Measurements from ENCODE around the gene ATXN1.
"Not testable (repeated sequence)": the region's sequence is repeated elsewhere in the genome, so short reads cannot be mapped to it uniquely, and the experiment has no call there.

ATXN1 gene

DNA sequence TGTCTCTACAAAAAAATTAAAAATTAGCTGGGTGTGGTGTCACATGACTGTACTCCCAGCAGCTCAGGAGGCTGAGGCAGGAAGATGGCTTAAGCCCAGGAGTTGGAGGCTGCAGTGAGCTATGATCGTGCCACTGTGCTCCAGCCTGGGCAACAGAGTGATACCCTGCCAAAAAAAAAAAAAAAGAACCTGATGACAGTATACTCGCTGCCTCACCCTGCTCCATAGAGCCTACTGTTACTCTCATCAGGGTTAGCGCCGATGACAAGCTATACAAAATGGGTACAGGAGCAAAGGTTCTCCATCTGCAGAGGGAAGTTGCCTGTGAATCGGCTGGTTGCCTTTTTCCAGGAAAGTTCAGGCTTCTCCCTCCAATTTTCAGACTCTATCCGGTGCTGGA is 469.5 kb downstream of the ATXN1 start:
- DNase-seq, result no peak

DNA sequence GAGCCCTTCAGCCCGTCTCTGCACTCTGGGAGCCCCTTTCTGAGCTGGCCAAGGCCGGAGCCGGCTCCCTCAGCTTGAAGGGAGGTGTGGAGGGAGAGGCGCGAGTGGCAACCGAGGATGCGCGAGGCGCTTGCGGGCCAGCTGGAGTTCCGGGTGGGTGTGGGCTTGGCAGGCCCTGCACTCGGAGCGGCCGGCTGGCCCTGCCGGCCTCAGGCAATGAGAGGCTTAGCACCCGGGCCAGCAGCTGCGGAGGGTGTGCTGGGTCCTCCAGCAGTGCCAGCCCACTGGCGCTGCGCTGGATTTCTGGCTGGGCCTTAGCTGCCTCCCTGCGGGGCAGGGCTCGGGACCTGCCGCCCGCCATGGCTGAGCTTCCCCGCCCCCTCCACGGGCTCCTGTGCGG is 473.1 kb downstream of the ATXN1 start:
- DNase-seq, result no peak

DNA sequence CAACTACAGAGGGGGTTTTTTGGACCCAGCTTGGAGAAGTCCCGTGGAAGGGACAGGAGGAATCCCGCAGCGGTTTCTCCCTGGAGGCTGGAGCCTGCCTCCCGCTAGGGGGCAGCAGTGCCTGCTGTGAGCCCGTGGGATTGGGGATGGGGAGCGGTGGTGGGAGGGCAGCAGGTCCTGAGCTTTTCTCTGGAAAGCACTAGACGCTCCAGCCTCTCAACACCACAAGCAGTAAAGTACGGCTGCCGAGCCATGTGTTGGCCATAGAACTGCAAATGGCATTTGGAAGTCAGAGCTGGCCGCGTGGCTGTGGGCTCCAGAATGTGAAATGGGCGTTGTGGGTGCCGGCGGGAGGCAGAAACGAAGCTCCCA is 475.1 kb downstream of the ATXN1 start:
- no peak for DNase-seq

DNA sequence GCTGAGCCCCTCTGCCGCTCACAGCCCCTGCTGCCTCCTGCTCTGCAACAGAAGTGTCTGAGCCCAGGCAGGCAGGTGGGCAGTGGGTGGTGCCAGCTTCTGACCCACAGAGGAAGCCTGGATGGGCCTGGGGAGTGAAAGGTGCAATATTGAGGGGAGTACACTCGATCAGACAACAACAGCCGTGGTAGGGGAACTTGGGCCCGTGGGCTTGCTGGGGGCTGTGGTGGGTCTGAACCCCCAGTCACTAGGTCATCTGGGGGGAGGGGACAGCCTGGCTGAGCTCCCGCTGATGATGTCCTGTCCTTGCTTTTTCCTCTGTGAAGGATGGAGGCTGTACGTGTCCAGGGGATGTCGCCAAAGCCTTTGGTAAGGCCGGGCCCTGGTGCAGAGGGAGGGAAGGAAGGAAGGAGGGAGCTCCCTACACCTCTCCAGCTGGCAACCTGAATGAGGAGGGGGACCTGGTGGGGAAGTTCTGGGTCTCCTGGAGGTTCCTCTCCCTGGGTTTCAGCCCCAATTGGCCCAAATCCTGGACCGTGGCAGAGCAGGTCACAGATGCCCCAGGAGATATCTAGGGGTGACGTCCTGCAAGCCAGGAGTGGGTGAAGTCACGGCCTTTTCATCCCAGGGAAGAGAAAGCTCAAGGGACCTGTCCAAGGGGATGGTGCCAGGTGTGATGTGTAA is 475.7 kb downstream of the ATXN1 start:
- no peak for DNase-seq

DNA sequence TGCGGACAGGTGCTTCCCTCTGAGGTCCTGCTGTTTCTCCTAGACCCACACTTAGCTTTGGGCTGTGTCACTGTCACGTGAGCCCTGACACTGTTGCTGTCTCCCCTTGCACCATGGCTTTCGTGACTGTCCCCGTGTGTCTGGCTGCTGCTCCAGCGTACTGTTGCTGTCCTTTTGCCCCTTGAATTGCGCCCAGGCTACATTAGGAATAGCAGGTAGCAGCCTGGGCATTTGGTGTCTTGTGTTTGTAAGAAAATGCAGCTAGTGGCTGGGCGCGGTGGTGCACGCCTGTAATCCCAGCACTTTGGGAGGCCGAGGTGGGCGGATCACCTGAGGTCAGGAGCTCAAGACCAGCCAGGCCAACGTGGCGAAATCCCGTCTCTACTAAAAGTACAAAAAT is 476.8 kb downstream of the ATXN1 start:
- DNase-seq, result no peak

DNA sequence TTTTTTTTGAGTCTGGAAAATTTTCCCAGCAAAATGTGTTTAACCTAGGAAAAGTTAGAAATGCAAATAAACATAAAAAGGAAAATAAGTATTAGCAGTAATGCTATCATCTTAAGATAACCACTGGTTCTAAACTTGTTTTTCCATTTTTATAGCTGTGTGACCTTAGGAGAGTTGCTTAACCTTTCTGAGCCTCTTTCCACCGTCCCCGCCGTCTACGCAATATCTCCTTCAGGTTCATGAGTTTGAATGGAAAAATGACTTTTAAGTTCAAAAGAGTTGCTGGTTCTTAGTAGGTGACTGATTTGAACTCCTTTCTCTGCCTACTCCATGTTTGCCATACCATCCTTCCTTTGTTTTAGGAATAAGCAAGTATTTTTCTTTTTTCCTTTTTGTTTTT is 478.9 kb downstream of the ATXN1 start:
- DNase-seq, result no peak

DNA sequence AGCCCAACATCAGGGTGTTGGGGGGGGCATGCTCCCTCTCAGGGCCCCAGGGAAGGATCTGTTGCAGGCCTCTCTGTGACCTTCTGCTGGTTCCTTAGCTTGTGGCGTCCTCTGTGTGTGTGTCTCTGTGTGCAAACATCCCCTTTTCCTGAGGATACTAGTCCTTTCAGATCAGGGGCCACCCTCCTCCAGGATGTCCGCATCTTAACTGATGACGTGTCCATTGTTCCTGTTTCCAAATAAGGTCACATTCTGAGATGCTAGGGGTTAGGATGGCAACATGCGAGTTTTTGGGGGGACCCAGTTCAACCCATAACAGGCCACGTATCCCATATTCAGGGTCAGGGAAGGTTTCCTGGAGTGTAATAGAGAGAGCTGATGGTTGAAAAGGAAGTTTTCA is 482.0 kb downstream of the ATXN1 start:
- no peak for DNase-seq

DNA sequence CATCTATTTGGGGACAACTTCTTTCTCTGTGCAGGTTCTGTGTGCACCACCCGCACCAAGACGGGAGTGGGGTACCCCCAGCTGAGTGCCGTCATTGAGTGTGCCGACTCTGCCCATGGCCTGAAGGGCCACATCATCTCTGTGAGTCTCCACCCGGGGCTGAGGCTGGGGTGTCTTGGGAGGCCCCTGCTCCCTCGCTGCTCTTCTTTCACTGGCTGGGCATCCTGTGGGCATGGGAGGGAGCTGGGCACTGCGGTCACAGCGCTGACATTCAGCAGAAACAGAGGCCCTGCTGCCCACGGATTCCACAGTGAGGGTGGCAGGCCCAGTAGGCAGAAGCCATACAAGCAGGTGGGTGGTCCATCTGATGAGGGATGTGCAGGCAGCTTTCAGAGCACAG is 482.5 kb downstream of the ATXN1 start:
- DNase-seq, result no peak

DNA sequence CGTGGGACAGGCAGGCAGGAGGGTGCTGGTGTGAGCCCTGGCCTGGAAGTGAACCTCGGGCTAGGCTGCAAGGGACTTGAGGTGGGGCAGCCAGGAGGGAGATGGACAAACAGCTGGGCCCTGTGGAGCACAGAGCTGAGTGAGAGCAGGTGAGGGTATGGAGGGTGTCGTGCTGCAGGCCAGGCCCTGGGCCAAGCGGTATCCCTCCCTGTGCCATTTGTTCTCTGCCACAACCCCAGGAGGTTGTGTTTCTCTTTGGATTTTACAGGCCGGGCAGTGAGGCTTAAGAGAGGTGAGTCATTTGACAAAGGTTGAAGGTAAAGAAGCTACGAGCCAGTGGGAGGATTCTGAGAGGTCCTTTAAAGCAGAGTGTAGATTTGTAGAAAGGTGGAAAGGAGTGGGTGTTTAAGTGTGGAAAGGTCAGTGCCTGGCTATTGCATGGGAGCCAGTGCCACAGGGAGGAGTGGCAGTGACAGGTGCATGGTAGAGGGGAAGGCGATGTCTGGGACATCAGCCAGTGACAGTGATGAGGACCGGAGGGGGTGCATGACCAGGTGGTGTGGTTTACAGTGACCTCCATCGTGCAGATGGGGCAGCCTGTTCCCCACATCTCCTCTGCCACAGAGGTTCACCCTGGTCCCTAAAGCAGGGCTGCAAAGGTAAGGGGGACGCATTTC is 483.1 kb downstream of the ATXN1 start:
- DNase-seq, result no peak

DNA sequence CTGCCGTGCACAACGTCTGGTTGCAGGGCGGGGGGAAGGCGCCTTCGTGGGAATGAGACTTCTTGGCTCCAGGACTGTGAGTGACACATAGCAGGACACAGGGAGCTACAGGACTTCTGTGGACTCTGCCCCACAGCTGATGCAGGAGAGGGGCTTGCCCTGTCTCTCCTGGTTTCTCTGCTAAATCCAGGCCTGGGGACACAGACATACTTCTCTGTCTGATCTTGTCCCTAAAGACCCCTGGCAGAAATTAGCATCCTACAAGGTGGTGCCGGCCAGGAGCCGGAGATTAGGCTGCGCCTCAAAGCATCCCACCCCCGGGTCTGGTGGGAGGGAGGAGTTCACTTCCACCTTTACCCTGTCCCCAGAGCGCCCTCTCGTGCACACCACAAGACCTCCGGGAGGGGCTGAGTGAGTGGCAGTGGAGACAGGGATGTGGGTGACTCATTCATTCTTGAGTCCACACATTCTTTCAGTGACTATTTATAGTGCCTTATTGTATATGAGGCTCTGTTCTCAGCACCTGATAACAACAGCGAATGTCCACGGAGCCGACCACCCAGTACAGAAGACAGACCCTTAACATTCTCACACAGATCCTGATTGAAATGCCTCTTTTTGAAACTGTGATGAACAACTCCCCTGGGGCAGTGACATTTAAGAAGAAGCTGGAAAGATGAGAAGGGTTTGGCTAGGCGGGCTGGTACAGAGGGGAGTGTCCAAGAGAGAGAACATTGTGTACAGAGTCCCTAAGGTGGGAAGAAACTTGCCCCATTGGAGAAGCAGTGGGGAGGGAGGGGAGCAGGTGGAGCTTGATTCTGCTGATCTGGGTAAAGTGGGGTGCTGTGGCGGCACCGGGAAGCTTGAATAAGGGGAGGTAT is 483.9 kb downstream of the ATXN1 start:
- no peak for DNase-seq

DNA sequence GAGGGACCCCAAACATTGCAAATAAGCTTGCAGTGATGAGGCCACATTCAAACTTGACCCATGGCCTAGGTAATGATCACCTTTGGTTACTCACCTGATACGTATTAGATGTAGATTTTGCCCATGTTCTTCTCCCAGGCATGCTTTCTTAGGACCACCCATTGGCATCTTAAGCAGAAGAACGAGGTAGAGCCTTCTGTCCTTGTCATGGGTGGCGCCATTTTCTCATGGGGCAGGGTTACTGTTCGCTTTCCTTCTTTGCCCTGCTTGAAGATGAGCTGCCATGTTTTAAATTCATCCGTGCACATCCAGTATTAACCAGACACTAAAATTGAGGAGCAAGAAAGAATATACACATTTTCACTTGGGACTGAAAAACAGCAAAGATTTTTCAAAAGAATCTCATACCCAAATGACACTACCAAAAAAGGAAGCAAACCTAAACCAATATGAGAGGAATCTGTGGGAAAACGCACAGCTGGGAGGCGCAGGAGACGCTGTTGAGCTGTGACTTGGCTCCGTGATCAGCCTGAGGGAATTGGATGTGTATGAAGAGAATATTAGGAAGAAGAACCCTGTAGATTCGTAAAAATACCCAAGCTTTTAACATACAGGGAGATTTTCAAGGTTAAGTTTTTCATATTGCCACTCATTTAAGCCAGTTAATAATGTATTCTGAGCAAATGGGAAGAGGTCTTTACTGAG is 486.2 kb downstream of the ATXN1 start:
- DNase-seq, result no peak

DNA sequence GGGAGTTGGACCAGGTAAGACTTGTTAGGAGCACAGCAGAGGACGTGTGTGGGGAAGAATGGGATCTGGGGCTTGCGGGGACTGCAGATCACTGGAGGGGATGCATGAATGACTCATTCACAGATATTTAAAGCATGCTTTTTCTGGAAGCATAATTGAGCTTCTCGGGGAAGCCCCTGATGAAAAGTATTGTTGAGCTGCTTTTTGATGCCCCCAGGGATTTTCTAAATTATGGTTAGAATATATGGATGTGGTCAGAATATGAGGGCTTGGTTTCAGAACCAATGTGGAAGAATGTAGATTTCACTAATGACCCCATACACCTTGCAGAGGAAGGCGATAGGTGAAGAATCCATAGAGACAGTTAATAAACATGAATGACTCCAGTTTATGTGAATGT is 486.8 kb downstream of the ATXN1 start:
- no peak for DNase-seq

DNA sequence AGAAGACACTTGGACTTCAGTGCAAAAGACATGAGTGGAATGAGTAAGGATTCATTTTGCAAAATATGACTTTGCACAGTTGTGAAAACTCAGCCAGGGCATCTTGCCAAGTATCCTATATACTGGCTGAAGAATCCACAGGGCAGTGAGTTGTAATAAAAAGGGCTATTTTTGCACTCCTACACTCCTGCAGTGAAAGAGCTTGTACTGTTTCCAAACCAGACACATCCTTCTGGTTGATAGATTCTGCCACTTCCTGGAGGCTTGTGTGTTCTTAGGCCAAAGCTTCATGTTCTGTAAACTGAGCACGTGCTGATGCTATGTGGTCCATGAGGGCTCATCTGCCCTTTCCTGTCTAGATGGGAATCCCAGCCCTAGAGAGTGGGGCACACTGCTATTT is 488.0 kb downstream of the ATXN1 start:
- DNase-seq, result no peak

DNA sequence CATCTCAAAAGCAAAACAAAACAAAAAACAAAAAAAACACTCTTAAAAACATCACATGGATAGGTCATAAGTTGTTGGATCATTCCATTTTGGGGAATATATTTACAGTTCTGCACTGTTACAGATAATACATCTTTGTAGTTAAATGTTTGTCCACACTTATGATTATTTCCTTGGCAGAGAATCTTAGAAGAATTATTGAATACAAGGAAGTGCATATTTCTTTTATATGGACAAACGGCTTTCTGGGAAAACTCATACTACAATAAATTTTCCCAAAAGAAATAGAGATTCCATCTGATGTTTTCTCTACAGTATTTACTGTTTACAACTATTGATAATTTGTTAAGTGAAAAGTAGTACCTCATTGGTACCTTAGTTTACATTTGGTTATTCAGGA is 489.1 kb downstream of the ATXN1 start:
- DNase-seq, result no peak

DNA sequence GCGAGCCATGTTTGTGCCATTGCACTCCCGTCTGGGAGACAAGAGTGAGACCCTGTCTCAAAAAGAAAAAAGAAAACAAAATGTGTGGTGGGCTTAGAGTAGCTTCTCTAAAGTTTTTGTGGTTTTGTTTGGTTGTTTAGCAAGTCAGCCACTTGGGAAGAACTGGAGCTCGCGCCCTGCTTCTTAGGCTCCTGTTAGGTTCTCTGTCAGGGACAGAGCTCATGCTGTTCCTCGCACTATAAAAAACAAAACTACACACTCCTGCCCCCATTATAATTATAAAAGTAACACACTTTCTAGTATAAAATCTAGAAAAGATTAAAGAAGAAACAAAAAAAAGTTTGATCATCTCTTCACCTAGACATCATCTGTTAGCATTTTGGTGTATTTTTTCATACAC is 489.8 kb downstream of the ATXN1 start:
- DNase-seq, result no peak

DNA sequence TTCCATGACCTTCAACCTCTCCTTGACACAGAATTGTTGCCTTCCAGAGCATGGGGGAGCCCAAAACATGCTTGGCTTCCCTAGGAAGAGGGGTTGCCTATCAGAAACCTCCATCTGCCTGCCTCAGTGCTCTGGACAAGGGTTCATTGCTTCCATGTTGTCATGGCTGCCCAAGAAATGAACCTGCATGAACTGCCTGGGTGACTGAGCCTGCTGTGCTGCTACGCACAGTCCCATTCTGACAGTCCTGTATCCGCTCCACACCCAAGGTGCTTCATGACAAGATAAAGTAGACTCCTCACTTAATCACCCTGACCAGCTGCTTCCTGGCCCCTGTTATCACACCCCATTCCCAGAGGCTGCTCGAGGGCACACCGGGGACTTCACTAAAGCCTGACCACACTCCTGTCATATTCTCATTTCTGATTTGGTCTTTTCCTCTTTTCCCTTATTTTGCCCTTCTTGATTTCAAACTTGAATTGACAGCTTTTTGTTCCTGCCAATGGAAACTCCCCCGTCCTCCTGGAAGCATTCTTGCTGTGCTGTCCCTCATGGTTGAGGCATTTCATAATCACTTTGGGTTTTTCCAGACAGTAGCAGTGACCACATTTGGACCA is 491.0 kb downstream of the ATXN1 start:
- no peak for DNase-seq

DNA sequence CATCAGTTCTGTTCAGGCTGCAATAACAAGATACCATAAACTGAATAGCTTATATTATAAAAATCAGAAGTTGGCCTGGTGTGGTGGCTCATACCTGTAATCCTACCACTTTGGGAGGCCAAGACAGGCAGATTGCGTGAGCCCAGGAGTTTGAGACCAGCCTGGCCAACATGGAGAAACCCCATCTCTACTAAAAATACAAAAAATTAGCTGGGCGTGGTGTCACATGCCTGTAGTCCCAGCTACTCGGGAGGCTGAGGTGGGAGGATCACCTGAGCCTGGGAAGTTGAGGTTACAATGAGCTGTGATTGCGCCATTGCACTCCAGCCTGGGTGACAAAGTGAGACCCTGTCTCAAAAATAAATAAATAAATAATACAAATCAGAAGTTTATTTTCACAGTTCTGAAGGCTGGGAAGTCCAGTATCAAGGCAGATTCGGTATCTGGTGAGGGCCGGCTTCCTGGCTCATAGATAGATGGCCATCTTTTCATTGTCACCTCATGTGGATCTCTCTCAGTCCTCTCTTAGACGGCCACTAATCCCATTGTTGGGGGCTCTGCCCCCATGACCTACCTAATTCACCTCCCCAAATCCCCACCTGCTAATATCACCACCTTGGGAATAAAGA is 491.7 kb downstream of the ATXN1 start:
- not testable (repeated sequence) for DNase-seq

DNA sequence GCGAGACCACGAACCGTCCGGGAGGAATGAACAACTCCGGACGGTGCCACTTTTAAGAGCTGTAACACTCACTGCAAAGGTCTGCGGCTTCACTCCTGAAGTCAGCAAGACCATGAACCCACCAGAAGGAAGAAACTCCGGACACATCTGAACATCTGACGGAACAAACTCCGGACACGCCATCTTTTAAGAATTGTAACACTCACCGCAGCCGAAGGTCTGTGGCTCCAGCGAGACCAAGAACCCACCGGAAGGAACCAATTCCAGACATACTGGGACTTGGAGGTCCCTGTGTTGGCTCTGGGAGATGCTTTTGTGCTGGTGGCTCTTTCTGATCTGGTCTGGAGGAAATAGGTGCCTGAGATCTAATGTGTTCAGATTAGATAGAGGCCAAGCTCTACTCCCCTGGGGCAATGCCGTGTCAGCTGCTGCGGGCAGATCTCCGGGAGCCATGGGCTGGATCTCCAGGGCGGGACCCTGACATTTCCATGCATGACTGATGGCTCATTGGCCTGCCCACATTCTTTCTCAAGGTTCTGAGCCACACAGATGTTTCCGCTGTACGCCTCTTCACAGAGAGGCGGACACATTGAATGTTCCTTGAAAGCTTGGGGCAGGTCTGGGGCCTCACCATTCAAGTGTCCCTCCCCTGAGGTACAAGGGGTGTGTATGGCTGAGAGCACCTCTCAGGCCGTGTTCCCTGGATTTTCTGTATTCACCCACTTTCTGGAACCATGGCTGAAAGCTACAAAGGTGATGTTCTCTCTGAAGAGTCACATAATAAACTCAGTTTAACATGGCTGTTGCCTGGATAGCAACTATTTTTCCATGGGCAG is 493.6 kb downstream of the ATXN1 start:
- DNase-seq, result no peak

DNA sequence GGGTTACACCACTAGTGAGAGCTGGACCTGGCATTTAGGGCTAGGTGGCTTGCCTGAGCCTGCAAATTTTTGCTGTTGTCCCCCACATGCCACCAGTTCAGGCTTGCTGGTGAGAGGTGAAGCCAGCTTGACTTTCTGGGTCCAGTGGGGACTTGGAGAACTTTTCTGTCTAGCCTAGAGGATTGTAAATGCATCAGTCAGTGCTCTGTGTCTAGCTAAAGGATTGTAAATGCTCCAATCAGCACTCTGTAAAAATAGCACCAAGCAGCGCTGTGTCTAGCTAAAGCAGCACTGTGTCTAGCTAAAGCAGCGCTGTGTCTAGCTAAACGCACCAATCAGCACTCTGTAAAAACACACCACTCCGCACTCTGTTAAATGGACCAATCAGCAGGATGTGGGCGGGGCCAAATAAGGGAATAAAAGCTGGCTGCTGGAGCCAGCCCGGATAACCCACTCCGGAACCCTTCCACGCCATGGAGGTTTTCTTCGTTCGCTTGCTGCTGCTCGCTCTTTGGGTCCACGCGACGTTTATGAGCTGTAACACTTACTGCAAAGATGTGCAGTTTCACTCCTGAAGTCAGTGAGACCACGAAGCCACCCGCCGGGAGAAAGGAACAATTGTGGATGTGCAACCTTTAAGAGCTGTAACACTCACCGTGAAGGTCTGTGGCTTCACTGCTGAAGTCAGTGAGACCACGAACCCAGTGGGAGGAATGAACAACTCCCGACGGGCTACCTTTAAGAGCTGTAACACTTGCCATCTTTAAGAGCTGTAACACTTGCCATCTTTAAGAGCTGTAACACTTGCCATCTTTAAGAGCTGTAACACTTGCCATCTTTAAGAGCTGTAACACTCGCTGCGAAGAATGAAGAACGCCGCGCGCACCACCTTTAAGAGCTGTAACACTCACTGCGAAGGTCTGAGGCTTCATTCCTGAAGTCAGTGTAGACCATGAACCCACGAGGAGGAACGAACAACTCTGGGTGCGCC is 495.6 kb downstream of the ATXN1 start:
- no peak for DNase-seq

DNA sequence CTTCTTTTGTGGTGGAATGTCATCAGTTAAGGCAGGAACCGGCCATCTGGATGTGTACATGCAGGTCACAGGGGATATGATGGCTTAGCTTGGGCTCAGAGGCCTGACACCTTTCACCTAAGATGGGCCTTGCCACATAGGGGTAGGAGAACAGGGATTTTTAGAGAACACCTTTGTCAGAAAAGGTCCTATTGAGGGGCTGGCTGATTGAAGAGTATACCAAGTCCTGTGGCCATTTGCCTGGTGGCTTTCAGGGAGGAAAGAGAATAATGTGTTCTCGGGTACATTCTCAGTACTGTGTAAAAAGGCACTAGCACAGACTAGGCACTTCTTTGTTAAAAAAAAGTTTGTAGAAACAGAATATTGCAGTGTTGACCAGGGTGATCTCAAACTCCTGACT is 496.5 kb downstream of the ATXN1 start:
- DNase-seq, result no peak
